Erythroblast (primary cell): Measurements from ENCODE around the gene CHRM3.

ENCODE experiments used
- GATA1 ChIP-seq: IDR thresholded peaks from 2 replicates; pipeline ENCODE4 v1.6.1; 2011; ENCODE audit warnings: low read depth, mild to moderate bottlenecking, control low read depth, low read length, moderate library complexity
- POLR2A ChIP-seq: IDR thresholded peaks from 2 replicates; pipeline ENCODE4 v1.6.1; 2011; ENCODE audit warnings: mild to moderate bottlenecking, low read length

DNA sequence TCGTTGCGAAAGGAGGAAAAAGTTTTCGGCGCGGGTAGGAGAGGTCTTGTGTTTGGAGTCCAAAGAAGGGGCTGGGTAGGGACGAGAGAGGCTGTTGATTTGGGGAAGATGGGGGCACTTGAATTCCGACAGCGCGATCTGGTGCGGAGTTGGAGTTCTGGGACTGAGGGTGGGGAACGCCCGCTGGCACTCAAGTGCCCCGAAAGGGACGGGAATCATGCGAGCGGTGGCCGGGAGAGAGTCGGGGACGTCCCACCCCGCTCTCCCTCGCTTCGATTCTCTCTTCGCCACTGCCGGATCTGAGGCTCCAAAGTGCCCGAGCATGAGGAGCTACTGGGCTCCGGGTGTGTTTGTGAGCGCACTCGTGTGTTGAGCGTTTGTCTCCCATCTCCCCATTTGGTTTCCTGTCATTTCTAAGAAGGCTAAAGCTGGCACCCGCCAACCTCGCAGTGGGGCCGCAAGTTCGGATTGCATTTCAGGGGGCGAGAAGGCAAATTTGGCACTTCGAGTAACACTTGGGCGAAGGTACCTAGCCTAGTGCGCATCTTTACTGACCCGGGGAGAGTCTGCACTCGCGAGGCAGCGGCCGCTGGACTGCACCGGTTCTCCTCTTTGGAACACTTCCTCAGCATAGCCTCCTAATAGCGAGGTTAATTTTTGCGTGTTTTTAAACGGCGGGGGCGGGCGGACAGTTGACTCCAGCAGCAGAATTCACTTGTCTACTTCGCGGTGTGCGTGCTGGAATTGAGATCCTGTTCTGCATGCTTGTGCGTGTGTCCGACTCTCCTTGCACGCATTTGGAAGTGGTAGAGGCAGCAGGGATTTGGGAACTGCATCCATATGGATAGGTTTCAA lies 1.2 kb downstream of the CHRM3 start:
- no peak for TF ChIP-seq POLR2A
- no peak for TF ChIP-seq GATA1
